IMR-90 (cell line): ENCODE results near the gene APCDD1L.

ENCODE experiments used
- CTCF ChIP-seq: conservative IDR thresholded peaks from 2 replicates; pipeline ENCODE4 v1.5.1; 2012; ENCODE audit warnings: mild to moderate bottlenecking, low read depth, low read length, improper control_type of control experiment
- MAFK ChIP-seq: IDR thresholded peaks from 2 replicates; pipeline ENCODE4 v1.6.1; 2012; ENCODE audit warnings: low read depth, low read length, improper control_type of control experiment
- NFE2L2 ChIP-seq: fragments of 150-350 bp; IDR thresholded peaks from 2 replicates; pipeline ENCODE4 v1.6.1; 2016; ENCODE audit warnings: low read depth, mild to moderate bottlenecking, low read length
- POLR2A ChIP-seq: IDR thresholded peaks from 2 replicates; pipeline ENCODE4 v1.6.1; 2012; ENCODE audit warnings: mild to moderate bottlenecking, low read depth, low read length
- RCOR1 ChIP-seq: IDR thresholded peaks from 2 replicates; pipeline ENCODE4 v1.6.1; 2012; ENCODE audit warnings: mild to moderate bottlenecking, low read length, improper control_type of control experiment; ENCODE audit not compliant: insufficient replicate concordance
- USF2 ChIP-seq: fragments of 150-350 bp; IDR thresholded peaks from 2 replicates; pipeline ENCODE4 v1.6.1; 2017; ENCODE audit warnings: mild to moderate bottlenecking, antibody characterized with exemption, low read length, low read depth

- TF ChIP-seq RCOR1 (no peak), POLR2A (no peak), MAFK (no peak), CTCF (no peak), USF2 (no peak), NFE2L2 (no peak)
Measured at GRCh38 chr20:58553841-58554240, 38.6 kb upstream of the APCDD1L start.
